ENCODE measurements around the gene SLC2A5. TPM values are rescaled to one million over a fixed set of nuclear protein-coding genes. Genes with fewer than 3 reads are reported as not detected.

SLC2A5 gene
- total RNA-seq, 2 experiments from 2014 or later, result not detected

DNA sequence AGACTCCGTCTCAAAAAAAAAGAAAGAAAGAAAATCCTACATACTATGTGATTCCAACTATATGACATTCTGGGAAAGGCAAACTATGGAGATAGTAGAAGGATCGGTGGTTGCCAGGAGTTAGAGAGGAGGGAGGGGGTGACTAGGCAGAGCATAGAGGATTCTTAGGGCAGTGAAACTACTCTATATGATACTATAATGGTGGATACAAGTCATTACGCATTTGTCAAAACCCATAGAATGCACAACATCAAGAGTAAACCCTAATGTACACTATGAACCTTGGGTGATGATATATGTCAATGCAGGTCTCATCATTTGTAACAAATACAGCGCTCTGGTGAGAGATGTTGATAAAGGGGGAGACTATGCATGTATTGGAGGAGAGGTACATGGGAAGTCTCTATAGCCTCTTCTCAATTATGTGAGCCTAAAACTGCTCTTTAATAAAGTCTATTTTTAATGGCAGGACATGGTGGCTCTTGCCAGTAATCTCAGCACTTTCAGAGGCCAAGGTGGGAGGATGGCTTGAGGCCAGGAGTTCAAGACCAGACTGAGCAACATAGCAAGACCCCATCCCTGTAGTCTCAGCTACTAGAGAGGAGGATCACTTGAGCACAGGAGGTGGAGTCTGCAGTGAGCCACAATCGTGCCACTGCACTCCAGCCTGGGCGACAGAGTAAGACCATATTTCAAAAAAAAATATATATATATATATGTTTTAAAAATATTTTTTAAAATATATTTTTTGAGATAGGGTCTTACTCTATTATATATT lies 17.0 kb downstream of the SLC2A5 start:
- Mint-ChIP-seq H3K4me3 (no peak overlapping the region), H3K36me3 (ENCODE audit: low read depth) (no peaks in the 10 kb centered on the region), H3K9me3 (ENCODE audit: insufficient read depth) (no peaks in the 10 kb centered on the region), H3K4me1 (ENCODE audit: low read depth) (no peaks in the 10 kb centered on the region), H3K27ac (no peak overlapping the region), H3K27me3 (ENCODE audit: low read depth) (peaks cover 13% of the 10 kb centered on the region)
- ATAC-seq, result no peak
- CTCF ChIA-PET, result no interaction called here
- DNase-seq, result no peak
- POLR2A ChIA-PET, result no interaction called here

- peaks cover 20% of the 10 kb centered on the region for H3K27me3 Mint-ChIP-seq (ENCODE audit: low read depth)
- ChIA-PET CTCF (interaction anchor here (1.1 kb wide), 1 partner anchor 47 kb away, joined by 4 read pairs; no protein-coding TSS in a partner anchor), POLR2A (no interaction called here)
- no peaks in the 10 kb centered on the region for H3K9me3 Mint-ChIP-seq (ENCODE audit: insufficient read depth)
- H3K27ac Mint-ChIP-seq, result no peak overlapping the region
- H3K4me3 Mint-ChIP-seq, result no peak overlapping the region
- DNase-seq, result no peak
- no peaks in the 10 kb centered on the region for H3K36me3 Mint-ChIP-seq (ENCODE audit: low read depth)
- ATAC-seq, result no peak
- H3K4me1 Mint-ChIP-seq (ENCODE audit: low read depth), result no peaks in the 10 kb centered on the region
These were observed 18.1 kb downstream of the SLC2A5 start for GRCh38 chr1:9051379-9051778.

- Mint-ChIP-seq H3K36me3 (ENCODE audit: low read depth) (no peaks in the 10 kb centered on the region), H3K4me1 (ENCODE audit: low read depth) (no peaks in the 10 kb centered on the region), H3K4me3 (no peak overlapping the region), H3K9me3 (ENCODE audit: insufficient read depth) (no peaks in the 10 kb centered on the region), H3K27me3 (ENCODE audit: low read depth) (peaks cover 21% of the 10 kb centered on the region), H3K27ac (no peak overlapping the region)
- POLR2A ChIA-PET, result no interaction called here
- CTCF ChIA-PET, result interaction anchor here (1.1 kb wide), 1 partner anchor 46 kb away, joined by 4 read pairs; no protein-coding TSS in a partner anchor
- no peak for ATAC-seq
- DNase-seq, result no peak
These were observed 18.6 kb downstream of the SLC2A5 start for GRCh38 chr1:9050803-9051202.

- H3K9me3 Mint-ChIP-seq (ENCODE audit: insufficient read depth), result no peaks in the 10 kb centered on the region
- peaks cover 23% of the 10 kb centered on the region for H3K27me3 Mint-ChIP-seq (ENCODE audit: low read depth)
- no peak overlapping the region for H3K4me3 Mint-ChIP-seq
- ATAC-seq (no peak), DNase-seq (no peak)
- CTCF ChIA-PET, result interaction anchor here (1.2 to 1.6 kb wide), 2 partner anchors 26 to 44 kb away, joined by 3 read pairs; no protein-coding TSS in a partner anchor
- H3K4me1 Mint-ChIP-seq (ENCODE audit: low read depth), result no peaks in the 10 kb centered on the region
- H3K27ac Mint-ChIP-seq, result no peak overlapping the region
- H3K36me3 Mint-ChIP-seq (ENCODE audit: low read depth), result no peaks in the 10 kb centered on the region
- POLR2A ChIA-PET, result interaction anchor here (0.6 kb wide), 1 partner anchor 35 kb away, joined by 3 read pairs; no protein-coding TSS in a partner anchor
These were observed 20.9 kb downstream of the SLC2A5 start for GRCh38 chr1:9048551-9048950.

- Mint-ChIP-seq H3K4me3 (no peak overlapping the region), H3K27me3 (ENCODE audit: low read depth) (peaks cover 21% of the 10 kb centered on the region), H3K36me3 (ENCODE audit: low read depth) (no peaks in the 10 kb centered on the region), H3K9me3 (ENCODE audit: insufficient read depth) (no peaks in the 10 kb centered on the region), H3K27ac (no peak overlapping the region), H3K4me1 (ENCODE audit: low read depth) (no peaks in the 10 kb centered on the region)
- POLR2A ChIA-PET, result interaction anchor here (0.8 kb wide), 1 partner anchor 9 kb away, joined by 5 read pairs; no protein-coding TSS in a partner anchor
- ATAC-seq (no peak), DNase-seq (no peak)
- CTCF ChIA-PET, result no interaction called here
These were observed 22.4 kb downstream of the SLC2A5 start for GRCh38 chr1:9047019-9047418.

DNA sequence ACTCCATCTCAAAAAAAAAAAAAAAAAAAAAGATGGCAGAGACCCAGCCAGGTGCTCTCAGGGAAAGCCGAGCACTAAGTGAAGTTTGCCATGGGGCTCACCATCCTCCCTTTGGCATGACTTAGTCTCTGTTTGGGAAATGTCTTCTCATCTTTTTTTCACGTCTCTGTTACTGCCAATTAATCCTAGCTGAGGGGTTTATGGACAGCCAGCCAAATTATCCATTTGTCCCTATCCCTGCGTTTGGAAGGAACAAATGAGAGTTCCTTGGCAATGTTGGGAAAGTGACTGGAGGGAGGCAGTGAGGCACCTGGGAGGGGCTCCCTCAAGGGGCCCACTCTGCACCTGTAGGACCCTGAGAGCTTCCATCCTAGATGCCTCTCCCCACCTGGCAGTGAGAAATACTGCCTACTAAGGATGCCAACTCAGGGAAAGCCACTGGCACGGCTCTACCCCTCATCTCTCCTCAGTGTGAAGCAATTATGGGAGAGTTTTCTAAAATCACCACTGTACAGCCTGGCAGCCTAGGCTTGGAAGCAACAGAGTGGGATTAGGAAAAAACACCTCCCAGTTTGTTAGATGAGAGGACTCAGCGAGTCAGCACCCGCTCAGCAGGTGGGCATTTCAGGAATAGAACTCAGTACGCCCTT lies 23.4 kb downstream of the SLC2A5 start:
- no peak overlapping the region for H3K4me3 Mint-ChIP-seq
- peaks cover 17% of the 10 kb centered on the region for H3K27me3 Mint-ChIP-seq (ENCODE audit: low read depth)
- ChIA-PET CTCF (no interaction called here), POLR2A (interaction anchor here (0.6 kb wide), 1 partner anchor 229 kb away, joined by 3 read pairs; the partner anchor contains the start of gene RERE)
- ATAC-seq (no peak), DNase-seq (no peak)
- no peaks in the 10 kb centered on the region for H3K4me1 Mint-ChIP-seq (ENCODE audit: low read depth)
- H3K36me3 Mint-ChIP-seq (ENCODE audit: low read depth), result no peaks in the 10 kb centered on the region
- no peak overlapping the region for H3K27ac Mint-ChIP-seq
- H3K9me3 Mint-ChIP-seq (ENCODE audit: insufficient read depth), result no peaks in the 10 kb centered on the region

DNA sequence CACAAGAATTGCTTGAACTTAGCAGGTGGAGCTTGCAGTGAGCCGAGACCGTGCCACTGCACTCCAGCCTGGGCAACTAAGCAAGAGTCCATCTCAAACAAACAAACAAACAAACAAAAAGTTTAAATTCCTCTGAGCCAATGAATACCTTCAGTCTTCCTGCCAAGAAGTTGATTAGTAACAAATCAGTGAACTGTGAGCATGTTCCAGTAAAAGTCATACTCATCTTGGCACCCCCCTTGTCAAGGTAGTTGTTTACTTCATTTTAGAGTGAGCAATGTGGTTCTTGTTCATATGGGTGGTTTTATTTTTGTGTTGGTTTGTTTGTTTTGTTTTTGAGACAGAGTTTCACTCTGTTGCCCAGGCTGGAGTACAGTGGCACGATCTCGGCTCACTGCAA lies 25.2 kb downstream of the SLC2A5 start:
- H3K4me3 Mint-ChIP-seq, result no peak overlapping the region
- POLR2A ChIA-PET, result interaction anchor here (0.6 kb wide), 1 partner anchor 478 kb away, joined by 3 read pairs; no protein-coding TSS in a partner anchor
- peaks cover 13% of the 10 kb centered on the region for H3K27me3 Mint-ChIP-seq (ENCODE audit: low read depth)
- ATAC-seq, result no peak
- no peaks in the 10 kb centered on the region for H3K4me1 Mint-ChIP-seq (ENCODE audit: low read depth)
- DNase-seq, result no peak
- H3K9me3 Mint-ChIP-seq (ENCODE audit: insufficient read depth), result no peaks in the 10 kb centered on the region
- H3K27ac Mint-ChIP-seq, result no peak overlapping the region
- no peaks in the 10 kb centered on the region for H3K36me3 Mint-ChIP-seq (ENCODE audit: low read depth)
- CTCF ChIA-PET, result interaction anchor here (0.7 kb wide), 1 partner anchor 12 kb away, joined by 4 read pairs; no protein-coding TSS in a partner anchor

- no peaks in the 10 kb centered on the region for H3K9me3 Mint-ChIP-seq (ENCODE audit: insufficient read depth)
- H3K27me3 Mint-ChIP-seq (ENCODE audit: low read depth), result peaks cover 13% of the 10 kb centered on the region
- H3K4me1 Mint-ChIP-seq (ENCODE audit: low read depth), result no peaks in the 10 kb centered on the region
- H3K4me3 Mint-ChIP-seq, result no peak overlapping the region
- CTCF ChIA-PET, result interaction anchor here (1.0 kb wide), 1 partner anchor 10 kb away, joined by 3 read pairs; no protein-coding TSS in a partner anchor
- no peaks in the 10 kb centered on the region for H3K36me3 Mint-ChIP-seq (ENCODE audit: low read depth)
- DNase-seq, result no peak
- POLR2A ChIA-PET, result no interaction called here
- no peak overlapping the region for H3K27ac Mint-ChIP-seq
- ATAC-seq, result no peak
These were observed 27.2 kb downstream of the SLC2A5 start for GRCh38 chr1:9042272-9042671.

DNA sequence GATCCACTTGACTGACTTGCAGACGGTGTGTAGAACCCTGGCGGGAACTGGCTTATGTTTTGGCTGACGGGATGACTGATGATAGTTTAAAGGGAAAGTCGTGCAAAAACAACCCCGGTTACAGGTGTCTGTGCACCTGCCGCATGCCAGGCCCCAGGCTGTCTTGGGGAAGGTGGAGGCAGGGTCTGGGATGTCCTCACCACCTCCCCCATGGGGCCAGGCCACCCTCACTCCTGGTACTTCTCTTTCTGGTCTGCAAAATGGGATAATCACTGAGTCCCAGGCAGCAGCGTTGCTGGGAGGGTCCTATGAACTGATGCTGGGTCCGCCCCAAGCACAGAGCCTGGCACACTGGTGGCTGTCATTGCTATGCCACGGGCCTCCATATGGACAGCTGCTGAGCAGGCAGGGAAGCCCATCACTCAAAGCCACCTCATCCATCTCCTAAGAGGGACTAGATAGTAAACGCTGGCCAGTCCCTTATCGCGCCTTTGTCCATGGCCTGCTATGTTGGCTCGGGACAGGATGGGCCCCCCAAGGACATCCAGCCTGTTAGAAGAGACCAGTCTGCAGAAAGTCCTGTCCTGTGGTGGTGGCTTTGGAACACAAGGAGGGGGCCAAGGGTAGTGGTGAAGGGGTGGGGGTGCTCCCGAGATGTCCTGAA lies 28.2 kb downstream of the SLC2A5 start:
- ATAC-seq (no peak), DNase-seq (no peak)
- CTCF ChIA-PET, result interaction anchor here (1.0 kb wide), 1 partner anchor 9 kb away, joined by 3 read pairs; no protein-coding TSS in a partner anchor
- no peaks in the 10 kb centered on the region for H3K36me3 Mint-ChIP-seq (ENCODE audit: low read depth)
- POLR2A ChIA-PET, result no interaction called here
- no peak overlapping the region for H3K4me3 Mint-ChIP-seq
- no peaks in the 10 kb centered on the region for H3K9me3 Mint-ChIP-seq (ENCODE audit: insufficient read depth)
- peaks cover 5% of the 10 kb centered on the region for H3K27me3 Mint-ChIP-seq (ENCODE audit: low read depth)
- no peak overlapping the region for H3K27ac Mint-ChIP-seq
- no peaks in the 10 kb centered on the region for H3K4me1 Mint-ChIP-seq (ENCODE audit: low read depth)

- Mint-ChIP-seq H3K27me3 (ENCODE audit: low read depth) (peaks cover 5% of the 10 kb centered on the region), H3K4me3 (no peak overlapping the region), H3K4me1 (ENCODE audit: low read depth) (no peaks in the 10 kb centered on the region), H3K36me3 (ENCODE audit: low read depth) (peaks cover under 1% of the 10 kb centered on the region), H3K9me3 (ENCODE audit: insufficient read depth) (peaks cover under 1% of the 10 kb centered on the region), H3K27ac (no peak overlapping the region)
- CTCF ChIA-PET, result interaction anchor here (0.9 kb wide), 1 partner anchor 36 kb away, joined by 3 read pairs; no protein-coding TSS in a partner anchor
- POLR2A ChIA-PET, result no interaction called here
- no peak for DNase-seq
- no peak for ATAC-seq
These were observed 28.8 kb downstream of the SLC2A5 start for GRCh38 chr1:9040659-9041030.

GRCh38 chr1:9039761-9040658 lies 29.4 kb downstream of the SLC2A5 start:
- POLR2A ChIA-PET, result no interaction called here
- DNase-seq, result no peak
- H3K4me3 Mint-ChIP-seq, result no peak overlapping the region
- H3K27me3 Mint-ChIP-seq (ENCODE audit: low read depth), result peaks cover 2% of the 10 kb centered on the region
- CTCF ChIA-PET, result interaction anchor here (0.9 kb wide), 1 partner anchor 35 kb away, joined by 3 read pairs; no protein-coding TSS in a partner anchor
- no peak overlapping the region for H3K27ac Mint-ChIP-seq
- no peak for ATAC-seq
- H3K4me1 Mint-ChIP-seq (ENCODE audit: low read depth), result no peaks in the 10 kb centered on the region
- peaks cover 5% of the 10 kb centered on the region for H3K9me3 Mint-ChIP-seq (ENCODE audit: insufficient read depth)
- H3K36me3 Mint-ChIP-seq (ENCODE audit: low read depth), result peaks cover 5% of the 10 kb centered on the region
